WTC11 (cell line): ENCODE data around the gene PFN2. TPM values are rescaled to one million over a fixed set of nuclear protein-coding genes. Genes with fewer than 3 reads are reported as not detected.

Experiments
- ATAC-seq: fragments of 200-7000 bp; cut with Tn5 transposase; 2 replicates; pipeline ENCODE4 v1.10.0; 2021; ENCODE audit warnings: mild to moderate bottlenecking, moderate library complexity
- CTCF ChIA-PET: fragments of 300-600 bp; sonication (Branson Sonifier 250); formaldehyde crosslinking; loops from one replicate; lab custom pipeline; 2021; ENCODE audit warnings: antibody characterized with exemption; lab: Charles Lee
- POLR2A ChIA-PET: fragments of 350-600 bp; sonication (Branson Sonifier 250); formaldehyde crosslinking; loops from one replicate; lab custom pipeline; 2021; ENCODE audit warnings: antibody characterized with exemption; lab: Charles Lee
- DNase-seq: peaks from one replicate; pipeline ENCODE4 v3.0.0; 2021; ENCODE audit warnings: low spot score
- H3K27ac Mint-ChIP-seq: 2 replicates; pipeline ENCODE4 v1.8.0; 2021; ENCODE audit warnings: mixed read lengths
- H3K27me3 Mint-ChIP-seq: 2 replicates; pipeline ENCODE4 v1.8.0; 2021; ENCODE audit warnings: low read depth, mild to moderate bottlenecking, moderate library complexity, mixed read lengths
- H3K36me3 Mint-ChIP-seq: 2 replicates; pipeline ENCODE4 v1.8.0; 2021; ENCODE audit warnings: mixed read lengths
- H3K4me1 Mint-ChIP-seq: 2 replicates; pipeline ENCODE4 v1.8.0; 2022; ENCODE audit warnings: mixed read lengths
- H3K4me3 Mint-ChIP-seq: 2 replicates; pipeline ENCODE4 v1.8.0; 2021; ENCODE audit warnings: mild to moderate bottlenecking, moderate library complexity, mixed read lengths
- H3K9me3 Mint-ChIP-seq: 2 replicates; pipeline ENCODE4 v1.8.0; 2021; ENCODE audit warnings: mixed read lengths
- CREM ChIP-seq: sonication (generic); formaldehyde crosslinking; IDR thresholded peaks from 2 replicates; pipeline ENCODE4 v1.8.1; 2022; ENCODE audit warnings: mild to moderate bottlenecking, missing genetic modification reagents, moderate library complexity
- ESRRA ChIP-seq: sonication (generic); formaldehyde crosslinking; IDR thresholded peaks from 2 replicates; pipeline ENCODE4 v1.8.1; 2022; ENCODE audit warnings: mild to moderate bottlenecking, missing genetic modification reagents, borderline replicate concordance
- ETV6 ChIP-seq: sonication (generic); formaldehyde crosslinking; IDR thresholded peaks from 2 replicates; pipeline ENCODE4 v1.8.1; 2022; ENCODE audit warnings: mild to moderate bottlenecking, missing genetic modification reagents
- GTF2I ChIP-seq: fragments of 250-450 bp; sonication (Bioruptor Pico); conservative IDR thresholded peaks from 2 replicates; pipeline ENCODE4 v1.4.0; 2021; ENCODE audit warnings: mild to moderate bottlenecking
- HMGA2 ChIP-seq: fragments of 250-450 bp; sonication (Bioruptor Pico); IDR thresholded peaks from 2 replicates; pipeline ENCODE4 v1.4.0; 2021; ENCODE audit warnings: mild to moderate bottlenecking, moderate library complexity
- IRF2 ChIP-seq: sonication (generic); formaldehyde crosslinking; IDR thresholded peaks from 2 replicates; pipeline ENCODE4 v1.8.0; 2022; ENCODE audit warnings: low read depth, missing genetic modification reagents, borderline replicate concordance
- MXD4 ChIP-seq: fragments of 250-450 bp; sonication (Bioruptor Pico); IDR thresholded peaks from 2 replicates; pipeline ENCODE4 v1.8.0; 2021; ENCODE audit warnings: mild to moderate bottlenecking, moderate library complexity, borderline replicate concordance
- NFATC4 ChIP-seq: fragments of 250-450 bp; sonication (Bioruptor Pico); IDR thresholded peaks from 2 replicates; pipeline ENCODE4 v1.9.0; 2021; ENCODE audit warnings: mild to moderate bottlenecking
- NFE2L1 ChIP-seq: sonication (generic); formaldehyde crosslinking; IDR thresholded peaks from 2 replicates; pipeline ENCODE4 v1.8.1; 2023; ENCODE audit warnings: missing genetic modification reagents
- NFYB ChIP-seq: sonication (generic); formaldehyde crosslinking; conservative IDR thresholded peaks from 2 replicates; pipeline ENCODE4 v1.8.0; 2022; ENCODE audit warnings: low read depth, missing genetic modification reagents
- RORB ChIP-seq: fragments of 250-450 bp; sonication (Bioruptor Pico); IDR thresholded peaks from 2 replicates; pipeline ENCODE4 v1.9.0; 2021; ENCODE audit warnings: mild to moderate bottlenecking
- SMAD3 ChIP-seq: sonication (generic); formaldehyde crosslinking; IDR thresholded peaks from 2 replicates; pipeline ENCODE4 v1.8.0; 2022; ENCODE audit warnings: missing genetic modification reagents, mild to moderate bottlenecking, borderline replicate concordance
- ZNF219 ChIP-seq: sonication (generic); formaldehyde crosslinking; IDR thresholded peaks from 2 replicates; pipeline ENCODE4 v1.8.0; 2023; ENCODE audit warnings: missing genetic modification reagents, mild to moderate bottlenecking, borderline replicate concordance
- ZNF396 ChIP-seq: fragments of 250-450 bp; sonication (Bioruptor Pico); IDR thresholded peaks from 2 replicates; pipeline ENCODE4 v1.8.0; 2021; ENCODE audit warnings: mild to moderate bottlenecking, moderate library complexity, borderline replicate concordance
- total RNA-seq: library from RNA; stranded (reverse); gene quantifications from 3 replicates; pipeline ENCODE4 v1.2.3, GENCODE V29; 2021
- TF ChIP-seq, protein P1 (sequence below): fragments of 250-450 bp; sonication (Bioruptor Pico); IDR thresholded peaks from 2 replicates; pipeline ENCODE4 v1.9.0; 2021; ENCODE audit warnings: mild to moderate bottlenecking
- TF ChIP-seq, protein P2 (sequence below): sonication (generic); formaldehyde crosslinking; IDR thresholded peaks from 2 replicates; pipeline ENCODE4 v1.8.0; 2022; ENCODE audit warnings: mild to moderate bottlenecking, missing genetic modification reagents
- TF ChIP-seq, protein P3 (sequence below): sonication (generic); formaldehyde crosslinking; IDR thresholded peaks from 2 replicates; pipeline ENCODE4 v1.8.1; 2023; ENCODE audit warnings: mild to moderate bottlenecking, missing genetic modification reagents, borderline replicate concordance
- TF ChIP-seq, protein P4 (sequence below): sonication (generic); formaldehyde crosslinking; IDR thresholded peaks from 2 replicates; pipeline ENCODE4 v1.8.0; 2023; ENCODE audit warnings: missing genetic modification reagents
- TF ChIP-seq, protein P5 (sequence below): sonication (generic); formaldehyde crosslinking; IDR thresholded peaks from 2 replicates; pipeline ENCODE4 v1.8.1; 2022; ENCODE audit warnings: mild to moderate bottlenecking, missing genetic modification reagents, moderate library complexity, borderline replicate concordance
- TF ChIP-seq, protein P6 (sequence below): fragments of 250-450 bp; sonication (Bioruptor Pico); IDR thresholded peaks from 2 replicates; pipeline ENCODE4 v1.9.0; 2021; ENCODE audit warnings: mild to moderate bottlenecking
- TF ChIP-seq, protein P7 (sequence below): sonication (generic); formaldehyde crosslinking; IDR thresholded peaks from 2 replicates; pipeline ENCODE4 v1.8.0; 2023; ENCODE audit warnings: missing genetic modification reagents, mild to moderate bottlenecking, borderline replicate concordance

Gene PFN2
- total RNA-seq, 1 experiment from 2014 or later, result 158 TPM

DNA sequence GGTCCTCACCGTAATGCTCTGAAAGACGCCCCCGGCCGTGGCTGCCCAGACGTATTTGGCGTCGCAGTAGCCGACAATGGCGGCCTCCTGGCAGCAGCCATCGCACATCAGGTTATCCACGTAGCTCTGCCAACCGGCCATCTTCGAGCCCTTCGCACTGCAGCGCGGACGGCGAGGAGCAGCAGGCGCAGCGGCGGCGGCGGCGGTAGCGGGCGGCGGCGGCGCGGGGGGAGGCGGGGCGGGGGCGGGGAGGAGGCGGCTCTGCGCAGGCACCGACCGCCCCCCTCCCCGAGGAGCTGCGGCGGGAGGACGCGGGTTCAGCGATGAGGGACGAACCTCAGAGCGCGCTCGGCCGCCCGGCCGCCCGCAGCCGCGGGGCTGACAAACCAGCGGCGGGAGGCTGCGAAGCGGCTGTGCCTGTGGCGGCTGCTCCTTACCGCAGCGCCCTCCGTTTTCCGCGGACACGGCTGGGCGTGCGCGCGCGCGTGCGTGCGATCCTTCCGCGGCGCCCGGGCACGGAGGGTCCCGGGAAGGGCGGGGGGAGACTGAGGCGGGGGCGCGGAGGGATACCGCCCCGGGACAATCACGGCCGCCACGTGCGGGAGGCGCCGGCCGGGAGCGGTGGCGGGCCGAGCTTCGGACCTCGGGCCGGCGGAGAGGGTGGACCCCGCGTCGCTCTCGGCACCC lies at the start of gene PFN2 (continued):
- no peak for TF ChIP-seq ZNF396 (CRISPR knock-in tag)
- TF ChIP-seq, protein P1, sequence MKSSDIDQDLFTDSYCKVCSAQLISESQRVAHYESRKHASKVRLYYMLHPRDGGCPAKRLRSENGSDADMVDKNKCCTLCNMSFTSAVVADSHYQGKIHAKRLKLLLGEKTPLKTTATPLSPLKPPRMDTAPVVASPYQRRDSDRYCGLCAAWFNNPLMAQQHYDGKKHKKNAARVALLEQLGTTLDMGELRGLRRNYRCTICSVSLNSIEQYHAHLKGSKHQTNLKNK, result no peak
- TF ChIP-seq, protein P2, sequence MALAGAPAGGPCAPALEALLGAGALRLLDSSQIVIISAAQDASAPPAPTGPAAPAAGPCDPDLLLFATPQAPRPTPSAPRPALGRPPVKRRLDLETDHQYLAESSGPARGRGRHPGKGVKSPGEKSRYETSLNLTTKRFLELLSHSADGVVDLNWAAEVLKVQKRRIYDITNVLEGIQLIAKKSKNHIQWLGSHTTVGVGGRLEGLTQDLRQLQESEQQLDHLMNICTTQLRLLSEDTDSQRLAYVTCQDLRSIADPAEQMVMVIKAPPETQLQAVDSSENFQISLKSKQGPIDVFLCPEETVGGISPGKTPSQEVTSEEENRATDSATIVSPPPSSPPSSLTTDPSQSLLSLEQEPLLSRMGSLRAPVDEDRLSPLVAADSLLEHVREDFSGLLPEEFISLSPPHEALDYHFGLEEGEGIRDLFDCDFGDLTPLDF, result no peak
- TF ChIP-seq SMAD3 (CRISPR knock-in tag), result 0 out of 2 replicates have a peak, but pooled peaks have one; percentile 73
- TF ChIP-seq, protein P3, sequence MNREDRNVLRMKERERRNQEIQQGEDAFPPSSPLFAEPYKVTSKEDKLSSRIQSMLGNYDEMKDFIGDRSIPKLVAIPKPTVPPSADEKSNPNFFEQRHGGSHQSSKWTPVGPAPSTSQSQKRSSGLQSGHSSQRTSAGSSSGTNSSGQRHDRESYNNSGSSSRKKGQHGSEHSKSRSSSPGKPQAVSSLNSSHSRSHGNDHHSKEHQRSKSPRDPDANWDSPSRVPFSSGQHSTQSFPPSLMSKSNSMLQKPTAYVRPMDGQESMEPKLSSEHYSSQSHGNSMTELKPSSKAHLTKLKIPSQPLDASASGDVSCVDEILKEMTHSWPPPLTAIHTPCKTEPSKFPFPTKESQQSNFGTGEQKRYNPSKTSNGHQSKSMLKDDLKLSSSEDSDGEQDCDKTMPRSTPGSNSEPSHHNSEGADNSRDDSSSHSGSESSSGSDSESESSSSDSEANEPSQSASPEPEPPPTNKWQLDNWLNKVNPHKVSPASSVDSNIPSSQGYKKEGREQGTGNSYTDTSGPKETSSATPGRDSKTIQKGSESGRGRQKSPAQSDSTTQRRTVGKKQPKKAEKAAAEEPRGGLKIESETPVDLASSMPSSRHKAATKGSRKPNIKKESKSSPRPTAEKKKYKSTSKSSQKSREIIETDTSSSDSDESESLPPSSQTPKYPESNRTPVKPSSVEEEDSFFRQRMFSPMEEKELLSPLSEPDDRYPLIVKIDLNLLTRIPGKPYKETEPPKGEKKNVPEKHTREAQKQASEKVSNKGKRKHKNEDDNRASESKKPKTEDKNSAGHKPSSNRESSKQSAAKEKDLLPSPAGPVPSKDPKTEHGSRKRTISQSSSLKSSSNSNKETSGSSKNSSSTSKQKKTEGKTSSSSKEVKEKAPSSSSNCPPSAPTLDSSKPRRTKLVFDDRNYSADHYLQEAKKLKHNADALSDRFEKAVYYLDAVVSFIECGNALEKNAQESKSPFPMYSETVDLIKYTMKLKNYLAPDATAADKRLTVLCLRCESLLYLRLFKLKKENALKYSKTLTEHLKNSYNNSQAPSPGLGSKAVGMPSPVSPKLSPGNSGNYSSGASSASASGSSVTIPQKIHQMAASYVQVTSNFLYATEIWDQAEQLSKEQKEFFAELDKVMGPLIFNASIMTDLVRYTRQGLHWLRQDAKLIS, result 0 out of 2 replicates have a peak, but pooled peaks have one; percentile 55

DNA sequence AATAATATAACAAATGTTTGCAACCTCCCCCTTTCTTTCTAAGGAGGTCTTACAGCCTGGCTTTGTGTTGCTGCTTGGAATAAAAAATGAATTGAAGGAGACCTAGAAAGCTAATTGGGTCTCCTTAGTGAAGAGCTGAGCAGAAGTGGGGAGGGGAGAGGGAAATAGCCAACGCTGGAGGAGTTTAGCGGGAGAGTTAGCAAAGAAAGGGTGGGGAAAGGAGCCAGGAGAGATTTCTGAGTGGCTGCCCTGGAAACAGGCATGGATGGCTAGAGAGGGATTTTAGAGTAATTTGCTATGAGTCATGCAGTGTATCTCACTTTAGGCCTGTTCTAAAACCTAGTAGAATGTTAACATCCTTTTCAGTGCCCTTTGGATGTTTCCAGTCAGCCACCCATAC lies 45.2 kb upstream of the PFN2 start:
- ChIA-PET CTCF (no interaction called here), POLR2A (no interaction called here)
- no peak for TF ChIP-seq ETV6
- TF ChIP-seq, protein P4, sequence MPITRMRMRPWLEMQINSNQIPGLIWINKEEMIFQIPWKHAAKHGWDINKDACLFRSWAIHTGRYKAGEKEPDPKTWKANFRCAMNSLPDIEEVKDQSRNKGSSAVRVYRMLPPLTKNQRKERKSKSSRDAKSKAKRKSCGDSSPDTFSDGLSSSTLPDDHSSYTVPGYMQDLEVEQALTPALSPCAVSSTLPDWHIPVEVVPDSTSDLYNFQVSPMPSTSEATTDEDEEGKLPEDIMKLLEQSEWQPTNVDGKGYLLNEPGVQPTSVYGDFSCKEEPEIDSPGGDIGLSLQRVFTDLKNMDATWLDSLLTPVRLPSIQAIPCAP, result no peak
- TF ChIP-seq RORB, result no peak
- TF ChIP-seq, protein P5, sequence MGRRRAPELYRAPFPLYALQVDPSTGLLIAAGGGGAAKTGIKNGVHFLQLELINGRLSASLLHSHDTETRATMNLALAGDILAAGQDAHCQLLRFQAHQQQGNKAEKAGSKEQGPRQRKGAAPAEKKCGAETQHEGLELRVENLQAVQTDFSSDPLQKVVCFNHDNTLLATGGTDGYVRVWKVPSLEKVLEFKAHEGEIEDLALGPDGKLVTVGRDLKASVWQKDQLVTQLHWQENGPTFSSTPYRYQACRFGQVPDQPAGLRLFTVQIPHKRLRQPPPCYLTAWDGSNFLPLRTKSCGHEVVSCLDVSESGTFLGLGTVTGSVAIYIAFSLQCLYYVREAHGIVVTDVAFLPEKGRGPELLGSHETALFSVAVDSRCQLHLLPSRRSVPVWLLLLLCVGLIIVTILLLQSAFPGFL (CRISPR knock-in tag), result no peak
- no peak for TF ChIP-seq MXD4 (CRISPR knock-in tag)
- no peak for TF ChIP-seq HMGA2 (CRISPR knock-in tag)
- no peak for TF ChIP-seq ESRRA (CRISPR knock-in tag)
- no peak for TF ChIP-seq IRF2 (CRISPR knock-in tag)
- TF ChIP-seq, protein P6, sequence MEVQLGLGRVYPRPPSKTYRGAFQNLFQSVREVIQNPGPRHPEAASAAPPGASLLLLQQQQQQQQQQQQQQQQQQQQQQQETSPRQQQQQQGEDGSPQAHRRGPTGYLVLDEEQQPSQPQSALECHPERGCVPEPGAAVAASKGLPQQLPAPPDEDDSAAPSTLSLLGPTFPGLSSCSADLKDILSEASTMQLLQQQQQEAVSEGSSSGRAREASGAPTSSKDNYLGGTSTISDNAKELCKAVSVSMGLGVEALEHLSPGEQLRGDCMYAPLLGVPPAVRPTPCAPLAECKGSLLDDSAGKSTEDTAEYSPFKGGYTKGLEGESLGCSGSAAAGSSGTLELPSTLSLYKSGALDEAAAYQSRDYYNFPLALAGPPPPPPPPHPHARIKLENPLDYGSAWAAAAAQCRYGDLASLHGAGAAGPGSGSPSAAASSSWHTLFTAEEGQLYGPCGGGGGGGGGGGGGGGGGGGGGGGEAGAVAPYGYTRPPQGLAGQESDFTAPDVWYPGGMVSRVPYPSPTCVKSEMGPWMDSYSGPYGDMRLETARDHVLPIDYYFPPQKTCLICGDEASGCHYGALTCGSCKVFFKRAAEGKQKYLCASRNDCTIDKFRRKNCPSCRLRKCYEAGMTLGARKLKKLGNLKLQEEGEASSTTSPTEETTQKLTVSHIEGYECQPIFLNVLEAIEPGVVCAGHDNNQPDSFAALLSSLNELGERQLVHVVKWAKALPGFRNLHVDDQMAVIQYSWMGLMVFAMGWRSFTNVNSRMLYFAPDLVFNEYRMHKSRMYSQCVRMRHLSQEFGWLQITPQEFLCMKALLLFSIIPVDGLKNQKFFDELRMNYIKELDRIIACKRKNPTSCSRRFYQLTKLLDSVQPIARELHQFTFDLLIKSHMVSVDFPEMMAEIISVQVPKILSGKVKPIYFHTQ (CRISPR knock-in tag), result no peak
- TF ChIP-seq CREM (CRISPR knock-in tag), result no peak
- TF ChIP-seq, protein P7, sequence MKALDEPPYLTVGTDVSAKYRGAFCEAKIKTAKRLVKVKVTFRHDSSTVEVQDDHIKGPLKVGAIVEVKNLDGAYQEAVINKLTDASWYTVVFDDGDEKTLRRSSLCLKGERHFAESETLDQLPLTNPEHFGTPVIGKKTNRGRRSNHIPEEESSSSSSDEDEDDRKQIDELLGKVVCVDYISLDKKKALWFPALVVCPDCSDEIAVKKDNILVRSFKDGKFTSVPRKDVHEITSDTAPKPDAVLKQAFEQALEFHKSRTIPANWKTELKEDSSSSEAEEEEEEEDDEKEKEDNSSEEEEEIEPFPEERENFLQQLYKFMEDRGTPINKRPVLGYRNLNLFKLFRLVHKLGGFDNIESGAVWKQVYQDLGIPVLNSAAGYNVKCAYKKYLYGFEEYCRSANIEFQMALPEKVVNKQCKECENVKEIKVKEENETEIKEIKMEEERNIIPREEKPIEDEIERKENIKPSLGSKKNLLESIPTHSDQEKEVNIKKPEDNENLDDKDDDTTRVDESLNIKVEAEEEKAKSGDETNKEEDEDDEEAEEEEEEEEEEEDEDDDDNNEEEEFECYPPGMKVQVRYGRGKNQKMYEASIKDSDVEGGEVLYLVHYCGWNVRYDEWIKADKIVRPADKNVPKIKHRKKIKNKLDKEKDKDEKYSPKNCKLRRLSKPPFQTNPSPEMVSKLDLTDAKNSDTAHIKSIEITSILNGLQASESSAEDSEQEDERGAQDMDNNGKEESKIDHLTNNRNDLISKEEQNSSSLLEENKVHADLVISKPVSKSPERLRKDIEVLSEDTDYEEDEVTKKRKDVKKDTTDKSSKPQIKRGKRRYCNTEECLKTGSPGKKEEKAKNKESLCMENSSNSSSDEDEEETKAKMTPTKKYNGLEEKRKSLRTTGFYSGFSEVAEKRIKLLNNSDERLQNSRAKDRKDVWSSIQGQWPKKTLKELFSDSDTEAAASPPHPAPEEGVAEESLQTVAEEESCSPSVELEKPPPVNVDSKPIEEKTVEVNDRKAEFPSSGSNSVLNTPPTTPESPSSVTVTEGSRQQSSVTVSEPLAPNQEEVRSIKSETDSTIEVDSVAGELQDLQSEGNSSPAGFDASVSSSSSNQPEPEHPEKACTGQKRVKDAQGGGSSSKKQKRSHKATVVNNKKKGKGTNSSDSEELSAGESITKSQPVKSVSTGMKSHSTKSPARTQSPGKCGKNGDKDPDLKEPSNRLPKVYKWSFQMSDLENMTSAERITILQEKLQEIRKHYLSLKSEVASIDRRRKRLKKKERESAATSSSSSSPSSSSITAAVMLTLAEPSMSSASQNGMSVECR (CRISPR knock-in tag), result no peak
- no peak for TF ChIP-seq NFE2L1 (CRISPR knock-in tag)
- TF ChIP-seq GTF2I (CRISPR knock-in tag), result no peak
- TF ChIP-seq NFATC4, result no peak
- TF ChIP-seq ZNF219 (CRISPR knock-in tag), result no peak
- TF ChIP-seq NFYB (CRISPR knock-in tag), result no peak
- Mint-ChIP-seq H3K36me3 (no peaks in the 10 kb centered on the region), H3K4me3 (no peak overlapping the region), H3K27me3 (no peaks in the 10 kb centered on the region; the same call in 1 of the 2 replicates), H3K9me3 (peaks cover 5% of the 10 kb centered on the region; the same call in 1 of the 2 replicates), H3K4me1 (peaks cover 5% of the 10 kb centered on the region; the same call in 1 of the 2 replicates), H3K27ac (no peak overlapping the region)
- DNase-seq (no peak), ATAC-seq (no peak)
